ENCODE measurements around the gene NCOA1.

Gene NCOA1

DNA sequence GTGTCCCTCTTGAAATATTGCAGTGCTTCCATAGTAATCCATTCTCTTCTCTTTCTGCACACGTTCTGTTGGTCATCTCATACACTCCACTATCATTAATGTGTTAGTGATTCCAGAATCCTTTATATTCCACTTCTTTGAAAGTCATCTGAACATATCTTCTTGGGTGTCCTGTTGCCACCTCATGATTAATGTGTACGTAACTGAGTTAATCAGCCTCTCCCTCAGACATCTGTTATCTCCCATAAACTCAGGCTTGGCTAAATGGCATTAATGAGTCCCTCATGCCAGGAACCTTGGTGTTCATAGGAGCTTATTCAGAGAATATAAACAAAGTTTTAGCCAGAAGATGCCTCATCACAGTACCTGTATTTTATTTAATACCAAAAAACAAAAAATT is 126.4 kb downstream of the NCOA1 start:
- intact Hi-C loops (cut with DNase I; ENCODE audit: low total_unique reads): no loop called here
- Histone ChIP-seq H3K27me3 (no peaks in the 10 kb centered on the region), H3K27ac (no peak overlapping the region), H3K4me1 (peaks cover 0 to 11% (median 0%) of the 10 kb centered on the region in 4 donors), H3K4me3 (no peak overlapping the region), H3K9me3 (peaks cover 0 to 3% (median 0%) of the 10 kb centered on the region in 3 donors), H3K36me3 (no peaks in the 10 kb centered on the region)
- TF ChIP-seq, protein P1, sequence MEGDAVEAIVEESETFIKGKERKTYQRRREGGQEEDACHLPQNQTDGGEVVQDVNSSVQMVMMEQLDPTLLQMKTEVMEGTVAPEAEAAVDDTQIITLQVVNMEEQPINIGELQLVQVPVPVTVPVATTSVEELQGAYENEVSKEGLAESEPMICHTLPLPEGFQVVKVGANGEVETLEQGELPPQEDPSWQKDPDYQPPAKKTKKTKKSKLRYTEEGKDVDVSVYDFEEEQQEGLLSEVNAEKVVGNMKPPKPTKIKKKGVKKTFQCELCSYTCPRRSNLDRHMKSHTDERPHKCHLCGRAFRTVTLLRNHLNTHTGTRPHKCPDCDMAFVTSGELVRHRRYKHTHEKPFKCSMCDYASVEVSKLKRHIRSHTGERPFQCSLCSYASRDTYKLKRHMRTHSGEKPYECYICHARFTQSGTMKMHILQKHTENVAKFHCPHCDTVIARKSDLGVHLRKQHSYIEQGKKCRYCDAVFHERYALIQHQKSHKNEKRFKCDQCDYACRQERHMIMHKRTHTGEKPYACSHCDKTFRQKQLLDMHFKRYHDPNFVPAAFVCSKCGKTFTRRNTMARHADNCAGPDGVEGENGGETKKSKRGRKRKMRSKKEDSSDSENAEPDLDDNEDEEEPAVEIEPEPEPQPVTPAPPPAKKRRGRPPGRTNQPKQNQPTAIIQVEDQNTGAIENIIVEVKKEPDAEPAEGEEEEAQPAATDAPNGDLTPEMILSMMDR (IDR thresholded peaks at IDR 0.05): no peak
- no peak for DNase-seq

DNA sequence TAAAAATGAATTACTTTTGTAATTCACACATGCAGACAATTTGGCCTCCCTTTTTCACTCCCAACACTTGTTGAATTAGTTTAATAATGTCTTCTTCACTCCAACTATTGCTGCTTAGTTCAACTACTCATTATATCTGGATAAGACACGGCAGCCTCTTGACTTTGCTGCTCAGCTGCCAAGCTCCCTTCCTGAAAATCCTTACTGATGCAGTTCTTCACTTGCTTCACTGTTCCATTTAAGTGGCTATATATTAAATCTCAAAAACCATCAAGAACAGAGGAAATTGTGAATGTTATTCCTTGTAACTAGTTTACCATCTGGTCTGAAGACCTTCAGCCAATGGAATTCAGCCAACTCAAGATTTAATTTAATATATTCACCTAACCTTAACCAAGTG is 127.1 kb downstream of the NCOA1 start:
- Histone ChIP-seq H3K9me3 (no peaks in the 10 kb centered on the region), H3K4me3 (no peak overlapping the region), H3K36me3 (no peaks in the 10 kb centered on the region), H3K27me3 (no peaks in the 10 kb centered on the region), H3K4me1 (peaks cover 0 to 11% (median 0%) of the 10 kb centered on the region in 4 donors), H3K27ac (no peak overlapping the region)
- intact Hi-C loops (cut with DNase I; ENCODE audit: low total_unique reads): no loop called here
- TF ChIP-seq, protein P1 (IDR thresholded peaks at IDR 0.05): no peak
- no peak for DNase-seq

DNA sequence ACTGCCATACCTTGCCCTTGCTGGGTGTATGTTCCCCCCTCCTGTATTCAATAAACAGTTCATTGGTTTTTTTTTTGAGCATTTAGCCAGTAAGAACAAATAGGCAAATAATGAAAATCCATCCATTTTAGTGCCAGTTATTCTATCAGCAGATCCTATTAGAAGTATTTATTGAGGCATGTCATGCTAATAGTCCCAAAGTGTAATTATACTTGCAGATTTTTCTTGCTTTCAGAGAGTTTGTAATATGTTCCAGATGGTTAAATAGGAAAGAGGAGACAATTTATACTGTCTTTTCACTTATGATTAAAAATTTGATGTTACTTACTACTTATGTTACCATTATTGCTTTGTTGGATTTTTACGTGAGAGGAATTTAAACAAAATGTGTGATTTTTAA is 127.6 kb downstream of the NCOA1 start:
- intact Hi-C loops (cut with DNase I; ENCODE audit: low total_unique reads): no loop called here
- no peak for DNase-seq
- H3K4me1 ChIP-seq: peaks cover 0 to 11% (median 0%) of the 10 kb centered on the region in 4 donors
- TF ChIP-seq, protein P1 (IDR thresholded peaks at IDR 0.05): no peak
- H3K27ac ChIP-seq: no peak overlapping the region
- H3K4me3 ChIP-seq: no peak overlapping the region
- H3K27me3 ChIP-seq: no peaks in the 10 kb centered on the region
- H3K36me3 ChIP-seq: no peaks in the 10 kb centered on the region
- H3K9me3 ChIP-seq: no peaks in the 10 kb centered on the region

DNA sequence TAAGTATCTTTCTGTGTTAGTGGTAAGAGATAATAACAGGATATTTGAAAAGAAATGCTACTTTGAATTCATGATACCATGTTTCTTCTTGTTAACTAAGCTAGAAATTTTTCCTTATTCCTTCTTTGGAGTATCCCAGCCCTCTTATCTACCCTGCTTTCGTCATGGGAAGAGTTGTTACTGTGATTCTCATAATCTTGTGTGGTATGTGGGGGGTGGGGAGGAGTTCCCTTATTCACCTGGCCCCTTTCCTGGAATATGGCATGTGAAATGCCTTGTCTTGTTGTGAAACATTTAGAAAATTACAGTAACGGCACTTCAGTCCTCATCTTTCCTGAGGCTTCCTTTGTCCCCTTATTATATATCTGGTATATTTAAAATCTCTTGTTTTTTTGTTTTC is 129.9 kb downstream of the NCOA1 start:
- intact Hi-C loops (cut with DNase I; ENCODE audit: low total_unique reads): no loop called here
- H3K9me3 ChIP-seq: no peaks in the 10 kb centered on the region
- H3K4me1 ChIP-seq: peaks cover 0 to 13% (median 0%) of the 10 kb centered on the region in 4 donors
- H3K27me3 ChIP-seq: no peaks in the 10 kb centered on the region
- TF ChIP-seq, protein P1 (IDR thresholded peaks at IDR 0.05): no peak
- H3K4me3 ChIP-seq: no peak overlapping the region
- no peaks in the 10 kb centered on the region for H3K36me3 ChIP-seq
- DNase-seq: no peak
- no peak overlapping the region for H3K27ac ChIP-seq

DNA sequence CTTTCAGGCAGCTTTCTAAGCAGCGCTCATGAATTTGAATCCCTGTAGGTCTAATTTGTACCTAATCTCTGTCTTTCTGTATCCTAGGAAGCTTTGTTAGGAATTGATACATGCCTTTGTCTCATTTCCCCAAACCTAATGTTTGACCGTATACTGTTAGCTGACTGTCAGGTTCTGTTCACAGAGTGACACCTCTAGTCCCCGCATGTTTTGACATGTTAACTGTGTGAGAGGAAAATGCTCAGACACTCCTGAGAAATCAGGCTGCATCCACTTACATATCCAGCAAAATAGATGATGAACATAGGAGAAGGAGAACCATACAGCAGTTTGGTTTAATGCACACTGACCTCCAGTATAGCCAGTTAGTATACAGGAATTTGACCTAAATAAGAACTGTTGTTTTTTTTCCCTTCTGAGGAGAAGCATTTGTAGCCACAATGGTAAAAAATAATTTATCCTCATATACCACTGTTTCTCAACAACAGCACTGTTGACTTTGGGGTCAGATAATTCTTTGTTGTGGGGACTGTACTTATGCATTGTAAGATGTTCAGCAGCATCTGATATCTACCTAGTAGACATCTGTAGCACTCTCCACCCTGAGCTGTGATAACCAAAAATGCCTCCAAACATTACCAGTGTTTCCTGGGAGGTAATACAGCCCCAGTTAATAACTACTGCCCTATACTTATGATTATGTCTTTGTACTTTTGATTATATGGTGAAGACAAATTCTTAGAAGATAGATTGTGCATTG is 130.9 kb downstream of the NCOA1 start:
- no peak for DNase-seq
- no peaks in the 10 kb centered on the region for H3K27me3 ChIP-seq
- H3K4me1 ChIP-seq: peaks cover 0 to 14% (median 0%) of the 10 kb centered on the region in 4 donors
- TF ChIP-seq, protein P1 (IDR thresholded peaks at IDR 0.05): no peak
- no peaks in the 10 kb centered on the region for H3K9me3 ChIP-seq
- H3K27ac ChIP-seq: no peak overlapping the region
- intact Hi-C loops (cut with DNase I; ENCODE audit: low total_unique reads): no loop called here
- no peak overlapping the region for H3K4me3 ChIP-seq
- no peaks in the 10 kb centered on the region for H3K36me3 ChIP-seq

Measured in tibial artery (tissue), 4 donors.